Measurements from ENCODE around the gene NRIP1. TPM values are rescaled to one million over a fixed set of nuclear protein-coding genes. Genes with fewer than 3 reads are reported as not detected.

Gene NRIP1
- total RNA-seq, 1 experiment from 2014 or later: not detected

DNA sequence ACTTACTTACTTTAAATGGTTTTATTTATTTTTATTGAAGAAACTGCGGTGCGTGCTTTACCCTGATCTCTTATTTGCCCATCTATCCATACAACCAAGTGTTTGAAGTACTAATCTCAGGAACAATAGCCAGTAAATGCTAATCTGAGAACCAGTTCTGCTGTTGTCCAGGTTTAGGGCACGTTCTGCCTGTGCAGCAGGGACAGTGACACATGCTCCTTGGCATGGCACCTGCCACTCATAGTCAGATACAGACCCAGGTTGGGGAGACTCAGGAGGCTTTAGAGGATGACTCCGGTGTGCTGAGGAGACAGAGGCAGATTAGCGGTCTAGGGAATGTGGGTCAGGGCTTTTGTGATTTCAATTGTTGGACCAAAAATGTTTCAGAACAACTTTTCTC is 83.6 kb downstream of the NRIP1 start:
- Histone ChIP-seq H3K4me1 (ENCODE audit: low read length) (no peaks in the 10 kb centered on the region), H3K4me2 (ENCODE audit: low read depth, low read length, poor library complexity, severe bottlenecking) (no peak overlapping the region), H4K20me1 (ENCODE audit: insufficient read depth, low read depth, low read length) (no peaks in the 10 kb centered on the region), H3K9me3 (ENCODE audit: low read length) (0 out of 2 replicates have a peak, but pooled peaks cover 5% of the 10 kb centered on the region), H3K4me3 (ENCODE audit: low read length) (no peak overlapping the region), H3K9ac (ENCODE audit: low read length) (no peak overlapping the region), H3K79me2 (ENCODE audit: low read length) (no peaks in the 10 kb centered on the region), H3K36me3 (ENCODE audit: insufficient read depth, low read length) (no peaks in the 10 kb centered on the region), H3K9me2 (replicated peaks; ENCODE audit: insufficient read depth, low read length) (no peaks in the 10 kb centered on the region), H3K27me3 (ENCODE audit: low read length) (no peaks in the 10 kb centered on the region), H2AFZ (ENCODE audit: low read length) (no peak overlapping the region), H3K27ac (ENCODE audit: low read length) (no peak overlapping the region)
- DNase-seq: no peak

DNA sequence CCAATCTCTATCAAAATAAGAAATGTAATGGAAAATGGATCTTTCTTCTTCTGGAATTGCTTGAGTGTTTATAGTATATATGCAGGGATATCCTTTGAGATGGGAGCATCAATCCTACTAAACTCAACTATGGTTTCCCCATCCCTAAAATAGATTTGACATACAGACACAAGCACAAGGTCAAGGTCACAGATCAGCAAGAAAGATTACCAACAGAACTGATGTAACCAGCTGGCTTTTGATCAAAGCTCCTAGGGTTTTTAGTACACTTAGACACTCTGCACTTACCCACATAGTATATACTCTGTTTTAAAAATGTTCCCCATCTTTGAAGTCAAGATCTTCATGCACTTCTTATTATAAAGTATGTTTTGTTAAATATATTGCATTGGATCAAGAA is 85.5 kb downstream of the NRIP1 start:
- no peaks in the 10 kb centered on the region for H3K27me3 ChIP-seq (ENCODE audit: low read length)
- no peaks in the 10 kb centered on the region for H4K20me1 ChIP-seq (ENCODE audit: insufficient read depth, low read depth, low read length)
- no peak overlapping the region for H3K9ac ChIP-seq (ENCODE audit: low read length)
- H2AFZ ChIP-seq (ENCODE audit: low read length): no peak overlapping the region
- 0 out of 2 replicates have a peak, but pooled peaks cover 5% of the 10 kb centered on the region for H3K9me3 ChIP-seq (ENCODE audit: low read length)
- H3K4me2 ChIP-seq (ENCODE audit: low read depth, low read length, poor library complexity, severe bottlenecking): no peak overlapping the region
- no peaks in the 10 kb centered on the region for H3K9me2 ChIP-seq (replicated peaks; ENCODE audit: insufficient read depth, low read length)
- no peak overlapping the region for H3K27ac ChIP-seq (ENCODE audit: low read length)
- no peaks in the 10 kb centered on the region for H3K79me2 ChIP-seq (ENCODE audit: low read length)
- H3K4me3 ChIP-seq (ENCODE audit: low read length): no peak overlapping the region
- no peaks in the 10 kb centered on the region for H3K36me3 ChIP-seq (ENCODE audit: insufficient read depth, low read length)
- no peaks in the 10 kb centered on the region for H3K4me1 ChIP-seq (ENCODE audit: low read length)
- no peak for DNase-seq

DNA sequence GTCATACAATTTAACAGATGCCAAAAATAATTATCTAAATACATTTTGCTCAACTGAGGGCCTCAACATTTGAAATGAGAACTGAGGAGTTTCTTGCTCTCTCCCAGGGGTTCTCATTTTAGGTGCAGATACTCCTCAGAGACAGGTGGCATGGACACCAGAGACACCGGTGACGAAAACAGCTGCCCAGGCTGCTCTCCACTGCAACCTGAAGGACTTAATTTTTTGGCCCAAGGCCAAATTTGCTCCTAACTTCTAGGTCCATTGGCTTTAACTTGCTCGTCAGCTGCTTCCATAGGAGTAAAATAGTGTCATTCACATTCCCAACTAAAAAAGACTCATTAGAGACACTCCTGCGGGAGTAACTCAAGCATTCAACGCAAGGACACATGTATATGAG is 87.0 kb downstream of the NRIP1 start:
- no peak overlapping the region for H3K4me3 ChIP-seq (ENCODE audit: low read length)
- H3K27ac ChIP-seq (ENCODE audit: low read length): no peak overlapping the region
- peaks cover 8% of the 10 kb centered on the region; the same call in 1 of the 2 replicates for H3K9me3 ChIP-seq (ENCODE audit: low read length)
- H2AFZ ChIP-seq (ENCODE audit: low read length): no peak overlapping the region
- no peaks in the 10 kb centered on the region for H3K9me2 ChIP-seq (replicated peaks; ENCODE audit: insufficient read depth, low read length)
- H4K20me1 ChIP-seq (ENCODE audit: insufficient read depth, low read depth, low read length): no peaks in the 10 kb centered on the region
- H3K9ac ChIP-seq (ENCODE audit: low read length): no peak overlapping the region
- H3K4me1 ChIP-seq (ENCODE audit: low read length): no peaks in the 10 kb centered on the region
- no peak overlapping the region for H3K4me2 ChIP-seq (ENCODE audit: low read depth, low read length, poor library complexity, severe bottlenecking)
- no peaks in the 10 kb centered on the region for H3K36me3 ChIP-seq (ENCODE audit: insufficient read depth, low read length)
- DNase-seq: no peak
- no peaks in the 10 kb centered on the region for H3K79me2 ChIP-seq (ENCODE audit: low read length)
- no peaks in the 10 kb centered on the region for H3K27me3 ChIP-seq (ENCODE audit: low read length)

DNA sequence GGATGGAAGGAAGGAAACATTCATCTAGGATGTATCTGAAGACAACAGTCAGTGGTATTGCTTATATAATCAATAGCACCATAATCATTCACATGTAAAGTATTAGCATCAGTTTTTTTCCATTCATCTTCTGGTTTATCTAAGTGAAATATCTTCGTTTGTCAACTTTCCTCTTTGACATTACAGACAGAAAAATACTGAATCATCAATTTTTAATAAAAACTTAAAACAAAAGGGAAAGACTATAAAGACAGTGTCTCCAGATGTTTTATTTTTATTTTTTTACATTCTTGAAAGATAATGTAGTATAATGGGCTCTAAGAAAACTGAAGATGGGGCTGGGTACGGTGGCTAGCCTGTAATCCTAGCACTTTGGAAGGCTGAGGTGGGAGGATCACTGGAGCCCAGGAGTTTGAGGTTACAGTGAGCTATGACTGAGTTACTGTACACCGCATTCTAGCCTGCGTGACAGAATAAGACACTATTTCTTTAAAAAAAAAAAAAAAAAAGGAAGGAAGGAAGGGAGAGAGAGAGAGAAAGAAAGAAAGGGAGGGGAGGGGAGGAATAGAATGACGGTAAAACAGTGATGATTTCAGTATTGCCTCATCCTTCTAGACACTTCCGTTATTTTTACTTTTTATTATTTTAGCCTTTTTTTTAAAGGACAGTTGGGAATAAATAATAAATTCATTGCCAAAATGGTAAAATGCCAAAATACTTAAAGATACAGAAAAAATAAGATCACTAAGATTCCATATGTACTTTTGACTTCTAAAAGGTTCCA is 89.5 kb downstream of the NRIP1 start:
- Histone ChIP-seq H3K27me3 (ENCODE audit: low read length) (no peaks in the 10 kb centered on the region), H3K36me3 (ENCODE audit: insufficient read depth, low read length) (no peaks in the 10 kb centered on the region), H3K9me3 (ENCODE audit: low read length) (peaks cover 15% of the 10 kb centered on the region; the same call in 1 of the 2 replicates), H2AFZ (ENCODE audit: low read length) (no peak overlapping the region), H3K4me1 (ENCODE audit: low read length) (no peaks in the 10 kb centered on the region), H3K4me2 (ENCODE audit: low read depth, low read length, poor library complexity, severe bottlenecking) (no peak overlapping the region), H3K4me3 (ENCODE audit: low read length) (no peak overlapping the region), H3K27ac (ENCODE audit: low read length) (no peak overlapping the region), H3K9ac (ENCODE audit: low read length) (no peak overlapping the region), H4K20me1 (ENCODE audit: insufficient read depth, low read depth, low read length) (no peaks in the 10 kb centered on the region), H3K79me2 (ENCODE audit: low read length) (no peaks in the 10 kb centered on the region), H3K9me2 (replicated peaks; ENCODE audit: insufficient read depth, low read length) (no peaks in the 10 kb centered on the region)
- DNase-seq: no peak

DNA sequence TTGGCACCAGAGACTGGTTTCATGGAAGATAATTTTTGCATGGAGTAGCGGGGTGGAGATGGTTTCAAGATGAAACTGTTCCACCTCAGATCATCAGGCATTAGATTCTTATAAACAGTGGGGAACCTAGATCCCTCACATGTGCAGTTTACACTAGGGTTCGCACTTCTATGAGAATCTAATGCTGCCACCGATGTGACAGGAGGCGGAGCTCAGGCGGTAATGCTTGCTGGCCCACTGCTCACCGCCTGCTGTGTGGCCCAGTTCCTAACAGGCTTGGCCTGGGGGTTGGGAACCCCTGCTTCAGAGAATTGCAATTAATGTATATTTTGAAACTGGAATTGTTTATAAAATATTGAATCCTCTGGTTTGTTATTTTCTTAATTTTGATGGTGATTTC is 92.1 kb downstream of the NRIP1 start:
- H3K9me2 ChIP-seq (replicated peaks; ENCODE audit: insufficient read depth, low read length): no peaks in the 10 kb centered on the region
- no peaks in the 10 kb centered on the region for H3K79me2 ChIP-seq (ENCODE audit: low read length)

DNA sequence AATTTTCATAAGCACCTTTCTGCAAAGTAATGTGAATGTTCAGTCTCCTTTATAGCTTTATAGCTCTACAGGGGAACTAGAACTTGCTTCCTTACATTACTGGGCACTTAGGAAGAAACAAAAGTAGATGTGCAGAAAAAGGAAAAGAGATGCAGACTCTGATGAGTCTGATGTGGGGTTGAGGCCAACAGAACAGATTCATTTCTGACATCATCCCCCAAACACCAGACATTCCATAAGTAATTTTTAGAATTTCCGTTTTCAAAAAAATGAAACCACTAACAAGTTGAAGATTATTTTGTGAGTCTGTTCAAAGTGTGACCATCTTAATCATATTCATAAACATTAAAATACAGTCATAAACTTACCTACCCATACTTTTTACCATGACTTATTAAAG is 96.0 kb downstream of the NRIP1 start:
- Histone ChIP-seq H3K36me3 (ENCODE audit: insufficient read depth, low read length) (no peaks in the 10 kb centered on the region), H3K4me3 (ENCODE audit: low read length) (no peak overlapping the region), H3K9me3 (ENCODE audit: low read length) (peaks cover 43% of the 10 kb centered on the region), H3K4me2 (ENCODE audit: low read depth, low read length, poor library complexity, severe bottlenecking) (no peak overlapping the region), H3K4me1 (ENCODE audit: low read length) (no peaks in the 10 kb centered on the region), H3K27me3 (ENCODE audit: low read length) (no peaks in the 10 kb centered on the region), H4K20me1 (ENCODE audit: insufficient read depth, low read depth, low read length) (no peaks in the 10 kb centered on the region), H3K9ac (ENCODE audit: low read length) (no peak overlapping the region), H3K27ac (ENCODE audit: low read length) (no peak overlapping the region), H2AFZ (ENCODE audit: low read length) (no peak overlapping the region), H3K9me2 (replicated peaks; ENCODE audit: insufficient read depth, low read length) (no peaks in the 10 kb centered on the region), H3K79me2 (ENCODE audit: low read length) (no peaks in the 10 kb centered on the region)
- DNase-seq: no peak

More for the DNA sequence above, 92.1 kb downstream of the NRIP1 start:
- H3K27me3 ChIP-seq (ENCODE audit: low read length): no peaks in the 10 kb centered on the region
- H3K4me2 ChIP-seq (ENCODE audit: low read depth, low read length, poor library complexity, severe bottlenecking): no peak overlapping the region
- no peaks in the 10 kb centered on the region for H3K4me1 ChIP-seq (ENCODE audit: low read length)
- no peak overlapping the region for H3K4me3 ChIP-seq (ENCODE audit: low read length)
- no peak for DNase-seq
- peaks cover 27% of the 10 kb centered on the region for H3K9me3 ChIP-seq (ENCODE audit: low read length)
- H2AFZ ChIP-seq (ENCODE audit: low read length): no peak overlapping the region
- no peak overlapping the region for H3K9ac ChIP-seq (ENCODE audit: low read length)
- H3K27ac ChIP-seq (ENCODE audit: low read length): no peak overlapping the region
- no peaks in the 10 kb centered on the region for H3K36me3 ChIP-seq (ENCODE audit: insufficient read depth, low read length)
- H4K20me1 ChIP-seq (ENCODE audit: insufficient read depth, low read depth, low read length): no peaks in the 10 kb centered on the region

DNA sequence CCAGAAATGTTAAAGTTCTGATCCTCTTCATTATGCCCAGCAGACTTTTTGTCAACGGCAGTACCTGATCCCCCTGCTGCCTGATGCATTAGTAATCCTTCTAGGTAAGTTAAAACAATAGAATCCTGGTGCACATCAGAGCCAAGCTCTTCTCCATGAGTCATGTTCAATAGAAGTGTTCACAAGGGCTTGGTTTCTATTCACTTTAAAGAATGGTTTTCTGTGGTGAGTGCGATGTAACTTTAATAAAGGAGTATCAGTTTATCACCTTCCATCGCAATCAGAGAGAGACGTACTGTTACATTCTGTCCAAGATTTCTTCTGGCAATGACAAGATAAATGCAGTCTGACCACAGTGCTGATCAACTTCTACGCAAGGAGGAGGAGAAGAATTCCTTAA is 96.8 kb downstream of the NRIP1 start:
- H3K36me3 ChIP-seq (ENCODE audit: insufficient read depth, low read length): no peaks in the 10 kb centered on the region
- no peaks in the 10 kb centered on the region for H3K9me2 ChIP-seq (replicated peaks; ENCODE audit: insufficient read depth, low read length)
- H3K4me3 ChIP-seq (ENCODE audit: low read length): no peak overlapping the region
- H3K9ac ChIP-seq (ENCODE audit: low read length): no peak overlapping the region
- no peaks in the 10 kb centered on the region for H3K79me2 ChIP-seq (ENCODE audit: low read length)
- H4K20me1 ChIP-seq (ENCODE audit: insufficient read depth, low read depth, low read length): no peaks in the 10 kb centered on the region
- no peak for DNase-seq
- H2AFZ ChIP-seq (ENCODE audit: low read length): no peak overlapping the region
- peaks cover 43% of the 10 kb centered on the region for H3K9me3 ChIP-seq (ENCODE audit: low read length)
- no peaks in the 10 kb centered on the region for H3K4me1 ChIP-seq (ENCODE audit: low read length)
- no peak overlapping the region for H3K27ac ChIP-seq (ENCODE audit: low read length)
- H3K4me2 ChIP-seq (ENCODE audit: low read depth, low read length, poor library complexity, severe bottlenecking): no peak overlapping the region
- no peaks in the 10 kb centered on the region for H3K27me3 ChIP-seq (ENCODE audit: low read length)

DNA sequence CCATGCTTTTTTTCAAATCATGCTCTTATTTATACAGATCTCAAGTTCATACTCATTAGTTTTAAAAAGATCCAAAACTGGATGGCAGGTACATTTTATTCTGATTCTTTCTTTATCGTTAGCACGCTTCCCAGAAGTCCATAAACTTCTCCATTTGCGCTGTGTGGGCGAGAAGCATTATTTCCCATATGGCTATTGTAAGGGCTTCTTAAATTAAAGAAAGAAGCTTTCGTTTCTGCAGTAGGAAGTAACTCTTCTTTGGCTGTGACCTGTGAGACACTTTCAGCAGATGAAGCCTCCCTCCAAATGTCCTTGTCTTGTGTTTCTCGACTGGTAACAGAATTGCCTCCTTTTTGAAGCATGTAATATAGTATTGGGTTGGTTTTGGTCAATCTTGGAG is 100.2 kb downstream of the NRIP1 start:
- no peak overlapping the region for H3K4me3 ChIP-seq (ENCODE audit: low read length)
- no peaks in the 10 kb centered on the region for H4K20me1 ChIP-seq (ENCODE audit: insufficient read depth, low read depth, low read length)
- no peaks in the 10 kb centered on the region for H3K79me2 ChIP-seq (ENCODE audit: low read length)
- H3K36me3 ChIP-seq (ENCODE audit: insufficient read depth, low read length): no peaks in the 10 kb centered on the region
- no peaks in the 10 kb centered on the region for H3K9me2 ChIP-seq (replicated peaks; ENCODE audit: insufficient read depth, low read length)
- no peaks in the 10 kb centered on the region for H3K4me1 ChIP-seq (ENCODE audit: low read length)
- no peak overlapping the region for H2AFZ ChIP-seq (ENCODE audit: low read length)
- H3K27ac ChIP-seq (ENCODE audit: low read length): no peak overlapping the region
- no peak overlapping the region for H3K9ac ChIP-seq (ENCODE audit: low read length)
- no peaks in the 10 kb centered on the region for H3K27me3 ChIP-seq (ENCODE audit: low read length)
- DNase-seq: no peak
- H3K9me3 ChIP-seq (ENCODE audit: low read length): peaks cover 48% of the 10 kb centered on the region
- no peak overlapping the region for H3K4me2 ChIP-seq (ENCODE audit: low read depth, low read length, poor library complexity, severe bottlenecking)
